HG03103 (cell line): ENCODE measurements around the gene PITX3.
A peak's percentile ranks its signal among the peaks of the same experiment; 100 is the strongest.
"Not testable (repeated sequence)": the region's sequence is repeated elsewhere in the genome, so short reads cannot be mapped to it uniquely, and the experiment has no call there.

Source experiments
- ATAC-seq: cut with Tn5 transposase; IDR thresholded peaks from one replicate; pipeline ENCODE4 v1.9.1; 2021; ENCODE audit warnings: low read depth; ENCODE audit not compliant: unreplicated experiment

The PITX3 gene

GRCh38 chr10:102261196-102261595 is 19.9 kb upstream of the PITX3 start:
- ATAC-seq, result no peak

DNA sequence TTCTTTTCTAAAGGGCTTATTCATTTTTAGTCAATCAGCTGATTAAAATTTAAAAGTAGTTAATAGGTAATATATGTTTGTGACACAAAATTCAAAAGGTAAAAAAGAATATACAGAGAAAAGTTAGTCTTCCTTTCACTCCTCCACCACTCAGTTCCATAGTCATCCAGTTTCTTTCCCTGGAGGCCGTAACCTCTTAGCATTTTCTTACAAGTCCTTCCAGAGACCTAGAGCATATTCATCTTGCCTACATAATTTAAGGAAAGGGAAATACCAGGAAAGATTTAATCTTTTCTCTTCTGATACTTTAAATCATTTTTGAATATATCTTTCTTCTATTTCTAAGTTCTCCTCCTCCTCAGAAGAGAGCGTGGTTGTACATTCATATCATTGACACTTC is 14.1 kb upstream of the PITX3 start:
- ATAC-seq, result no peak

- ATAC-seq, result no peak
Measured at GRCh38 chr10:102254426-102254825, 13.1 kb upstream of the PITX3 start.

DNA sequence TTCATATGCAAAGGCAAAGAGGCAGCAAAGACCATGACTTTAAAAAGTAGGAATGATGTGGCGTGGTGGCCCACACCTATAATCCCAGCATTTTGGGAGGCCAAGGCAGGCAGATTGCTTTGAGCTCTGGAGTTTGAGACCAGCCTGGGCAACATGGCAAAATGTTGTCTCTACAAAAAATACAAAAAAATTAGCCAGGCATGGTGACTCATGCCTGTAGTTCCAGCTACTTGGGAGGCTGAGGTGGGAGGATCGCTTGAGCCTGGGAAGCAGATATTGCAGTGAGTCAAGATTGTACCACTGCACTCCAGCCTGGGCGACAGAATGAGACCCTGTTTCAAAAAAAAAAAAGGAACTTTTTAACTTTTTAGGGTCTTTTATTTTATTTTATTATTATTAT is 11.2 kb upstream of the PITX3 start:
- ATAC-seq, result not testable (repeated sequence)

GRCh38 chr10:102247734-102248133 is 6.4 kb upstream of the PITX3 start:
- ATAC-seq, result no peak

GRCh38 chr10:102246261-102246660 is 4.9 kb upstream of the PITX3 start:
- ATAC-seq, result no peak

- no peak for ATAC-seq
Measured at GRCh38 chr10:102245932-102246251, 4.6 kb upstream of the PITX3 start.

DNA sequence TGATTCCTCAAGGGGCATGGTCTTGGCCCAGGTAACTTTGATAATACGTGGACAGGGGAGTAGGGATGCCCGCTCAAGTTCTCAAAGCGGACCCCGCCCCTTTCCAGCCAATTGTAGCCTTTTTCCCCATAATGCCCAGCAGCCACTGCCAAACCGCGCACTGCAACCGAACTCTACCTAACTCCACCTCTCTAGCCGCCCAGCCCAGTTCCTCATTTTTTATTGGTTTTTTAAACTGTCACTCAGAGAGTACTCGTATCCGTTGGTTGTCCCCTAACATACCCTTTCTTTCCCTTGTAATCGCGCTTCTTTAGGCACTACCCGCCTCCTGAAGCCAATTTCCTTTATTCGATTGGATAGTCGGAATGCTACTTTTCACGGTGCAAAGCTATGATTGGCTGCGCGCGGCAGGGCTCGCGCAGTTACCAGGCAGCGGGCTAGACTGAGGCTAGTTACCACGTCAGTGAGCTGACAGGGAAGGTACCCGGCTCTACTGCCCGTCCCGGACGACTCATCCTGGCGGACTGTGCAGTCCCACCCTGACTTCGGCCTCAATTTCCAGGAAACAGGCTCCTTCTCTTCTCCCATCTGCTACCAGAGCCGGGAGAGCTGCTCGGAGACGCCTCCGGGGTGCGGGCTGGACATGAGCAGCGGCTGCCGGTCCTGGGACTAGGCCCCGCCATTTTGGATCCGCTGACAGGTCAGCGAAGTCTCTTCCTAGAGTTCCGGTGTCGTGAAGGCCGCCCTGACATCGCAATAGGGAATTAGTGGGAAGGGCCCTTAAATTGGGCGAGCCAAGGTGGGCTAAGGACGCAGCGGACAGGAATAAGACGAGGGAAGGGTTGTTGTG is 4.0 kb upstream of the PITX3 start, which contains the start of gene GBF1:
Gene GBF1, plus strand, starts transcription at position 451 of the 850 bp plus-strand sequence. CDS start 13,407 bp downstream, outside the sequence.
- ATAC-seq, result peak; percentile 90

- no peak for ATAC-seq
Measured at GRCh38 chr10:102243309-102243708, 2.0 kb upstream of the PITX3 start.

DNA sequence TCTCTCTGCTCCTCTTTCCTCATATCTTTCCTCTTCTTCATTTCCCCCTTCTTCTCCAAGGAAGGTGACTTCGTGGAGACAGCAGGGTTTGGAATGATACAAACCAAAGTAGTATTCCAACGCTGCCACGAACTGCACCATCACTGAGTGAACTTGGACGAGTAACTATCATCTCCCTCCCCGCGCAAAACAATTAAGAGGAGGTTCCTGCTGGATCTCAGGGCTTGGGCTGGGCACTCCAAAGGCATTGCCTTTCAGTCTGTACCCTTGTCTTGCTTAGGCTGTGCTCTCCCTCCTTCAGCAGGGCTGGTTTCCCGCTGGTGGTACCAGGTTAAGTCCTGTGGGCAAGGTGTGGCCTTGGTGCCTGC is 790 bp upstream of the PITX3 start:
- ATAC-seq, result no peak

GRCh38 chr10:102241032-102241443 is 274 bp downstream of the PITX3 start:
- no peak for ATAC-seq

DNA sequence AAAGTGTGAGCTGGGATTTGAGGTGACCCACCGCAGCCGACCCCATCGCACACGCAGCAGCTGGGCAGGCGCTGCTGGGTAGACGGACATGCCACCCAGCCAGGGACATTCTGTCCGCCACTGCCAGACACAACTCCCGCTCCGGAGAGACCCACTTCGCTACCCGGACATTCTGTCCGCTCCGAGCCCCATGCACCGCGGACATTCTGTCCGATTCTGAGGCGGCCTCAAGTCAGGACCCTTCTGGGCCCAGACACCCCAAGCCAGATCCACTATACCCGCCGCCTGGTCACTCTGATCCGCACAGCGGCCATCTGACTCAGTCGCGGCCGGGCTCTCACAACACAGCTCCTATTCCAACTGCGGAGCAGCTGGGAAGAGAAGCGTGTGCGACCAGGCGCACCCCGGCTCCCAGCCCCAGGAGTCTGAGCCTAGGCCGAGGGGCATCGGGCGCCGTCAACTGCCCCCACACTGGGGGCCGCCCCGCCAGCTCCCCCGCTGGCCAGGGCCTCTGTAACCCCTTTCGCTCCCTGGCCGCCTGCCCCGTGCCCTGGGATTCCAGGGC is 763 bp downstream of the PITX3 start:
- ATAC-seq, result no peak

- ATAC-seq, result no peak
Measured at GRCh38 chr10:102237711-102238252, 3.5 kb downstream of the PITX3 start.

- ATAC-seq, result no peak
Measured at GRCh38 chr10:102236006-102236405, 5.3 kb downstream of the PITX3 start.

GRCh38 chr10:102235598-102235920 is 5.8 kb downstream of the PITX3 start:
- ATAC-seq, result no peak

- no peak for ATAC-seq
Measured at GRCh38 chr10:102234888-102235597, 6.3 kb downstream of the PITX3 start.

- ATAC-seq, result no peak
Measured at GRCh38 chr10:102233997-102234396, 7.3 kb downstream of the PITX3 start.

- no peak for ATAC-seq
Measured at GRCh38 chr10:102231357-102232318, 9.7 kb downstream of the PITX3 start.

DNA sequence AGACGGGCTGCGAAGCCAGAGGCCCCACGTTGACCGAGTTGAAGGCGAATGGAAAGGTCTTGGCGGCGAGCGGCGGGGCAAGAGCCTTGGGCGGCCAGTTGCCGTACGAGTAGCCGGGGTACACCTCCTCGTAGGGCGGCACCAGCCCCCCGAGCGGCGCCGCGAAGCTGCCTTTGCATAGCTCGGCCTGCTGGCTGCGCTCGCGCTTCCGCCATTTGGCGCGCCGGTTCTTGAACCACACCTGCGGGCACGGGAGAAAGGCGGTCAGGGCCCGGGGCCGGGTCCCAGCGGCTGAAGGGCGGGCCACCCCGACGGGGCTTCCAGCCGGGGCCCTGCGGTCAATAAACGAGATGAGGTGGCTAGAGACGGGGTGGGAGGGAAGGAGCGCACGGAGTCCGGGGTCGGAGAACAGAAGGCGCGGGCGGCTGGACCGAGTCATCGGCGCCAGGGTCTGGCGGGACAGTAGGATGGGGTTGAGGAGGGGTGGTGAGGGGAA is 10.4 kb downstream of the PITX3 start:
- ATAC-seq, result no peak

DNA sequence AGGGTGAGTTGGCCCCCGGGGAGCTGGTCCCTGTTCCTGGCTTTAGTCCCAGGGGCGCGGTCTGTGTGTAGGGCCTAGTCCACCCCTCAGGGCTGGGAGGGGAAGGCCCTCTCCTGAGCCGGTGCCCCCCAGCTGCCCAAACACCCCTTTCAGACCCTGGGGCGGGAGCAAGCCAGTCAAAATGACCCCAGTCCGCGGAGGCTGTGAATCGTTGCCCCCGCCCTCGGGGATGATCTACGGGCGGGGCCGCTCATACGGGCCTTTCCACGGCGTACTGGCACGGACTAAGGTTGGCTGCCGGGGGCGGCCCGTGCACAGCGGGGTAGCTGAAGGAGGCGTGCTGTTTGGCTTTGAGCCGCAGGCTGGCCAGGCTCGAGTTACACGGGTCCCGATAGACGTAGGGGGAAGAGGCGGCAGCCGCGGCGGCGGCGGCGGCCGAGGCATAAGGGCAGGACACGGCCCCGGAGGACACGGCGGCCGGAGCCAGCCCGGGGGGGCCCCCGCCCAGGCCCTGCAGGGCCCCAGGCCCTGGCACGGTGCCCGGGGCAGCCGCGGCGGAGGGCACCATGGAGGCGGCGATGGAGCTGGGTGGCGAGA is 10.9 kb downstream of the PITX3 start:
- no peak for ATAC-seq
